Testis (tissue), 3 donors: ENCODE measurements around the gene MRPL19. TPM values are rescaled to one million over a fixed set of nuclear protein-coding genes. Genes with fewer than 3 reads are reported as not detected.

Experiments
- DNase-seq: peaks from one replicate; pipeline ENCODE4 v3.0.0-alpha.2; 2019
- H3K27ac ChIP-seq, 2 donors: fragments of 200-600 bp; sonication (generic); one replicate each; pipeline ENCODE4 v1.5.1; 2019
- H3K27me3 ChIP-seq: fragments of 200-600 bp; sonication (generic); one replicate; pipeline ENCODE4 v1.5.1; 2019
- H3K36me3 ChIP-seq: fragments of 200-600 bp; sonication (generic); one replicate; pipeline ENCODE4 v1.5.1; 2017; ENCODE audit warnings: low read depth; ENCODE audit errors: missing control alignments
- H3K4me1 ChIP-seq: fragments of 200-600 bp; sonication (generic); one replicate; pipeline ENCODE4 v1.5.1; 2019
- H3K4me3 ChIP-seq, 2 donors: fragments of 200-600 bp; sonication (generic); one replicate each; pipeline ENCODE4 v1.5.1; 2017 to 2019
- H3K9me3 ChIP-seq: fragments of 200-600 bp; sonication (generic); one replicate; pipeline ENCODE4 v1.5.1; 2017
- POLR2A ChIP-seq: fragments of 450-650 bp; IDR thresholded peaks from one replicate; pipeline ENCODE4 v1.6.1; 2017; ENCODE audit warnings: antibody characterized with exemption, mild to moderate bottlenecking, moderate library complexity
- WGBS, 2 donors: methylation state at CpG; one replicate each; pipeline ENCODE4 v1.1.5; 2018; 5-methylcytosine and 5-hydroxymethylcytosine counted together
- intact Hi-C: fragments of 100-400 bp; cut with DNase I; formaldehyde crosslinking; loops from one replicate; pipeline ENCODE4 v1.15.1; 2023; ENCODE audit warnings: low total_unique reads
- polyA plus RNA-seq: library from polyadenylated mRNA; stranded (reverse); fragments of 350-450 nt; fragmentation: Illumina TruSeq; extraction: RNeasy Lipid Tissue Mini Kit (QIAGEN cat#74804); gene quantifications from one replicate; pipeline ENCODE4 v1.2.3, GENCODE V29; 2014; ENCODE audit warnings: low read depth, low replicate concordance; ENCODE audit not compliant: insufficient read depth
- total RNA-seq, 2 donors: library from RNA; depleted of rRNA; stranded (reverse); fragments of >200 nt; gene quantifications; one replicate each; pipeline ENCODE4 v1.2.3, GENCODE V29; 2016
- TF ChIP-seq, protein P1 (sequence below), 3 experiments: fragments of 450-650 bp in 2 of 3; fragments of 200-600 bp in 1 of 3; sonication (generic) in 1 of 3; IDR thresholded peaks; one replicate each; pipeline ENCODE4 v1.5.1; 2016 to 2019; ENCODE audit warnings: antibody characterized with exemption in 3 of 3, mild to moderate bottlenecking in 2 of 3, moderate library complexity in 1 of 3

The MRPL19 gene
- total and polyA plus RNA-seq, 3 donors from 2014 or later: 27.3 to 36.2 (median 27.9) TPM

DNA sequence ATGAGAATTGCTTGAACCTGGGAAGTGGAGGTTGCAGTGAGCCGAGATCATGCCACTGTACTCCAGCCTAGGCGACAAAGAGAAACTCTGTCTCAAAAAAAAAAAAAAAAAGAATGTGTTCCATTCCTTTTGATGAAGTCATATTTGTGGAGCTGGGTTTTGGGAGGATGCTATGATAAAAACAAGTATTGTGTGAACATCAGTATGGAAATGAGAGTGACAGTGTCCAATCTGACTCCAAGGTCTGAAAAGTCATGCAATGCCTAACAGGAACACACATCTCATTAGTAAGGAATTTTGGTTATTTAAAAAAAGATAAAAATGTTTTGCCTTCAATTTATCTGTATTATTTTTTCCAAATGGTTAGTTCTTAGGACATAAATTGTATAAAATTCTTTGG is 52.3 kb downstream of the MRPL19 start:
- no peaks in the 10 kb centered on the region for H3K27me3 ChIP-seq
- intact Hi-C loops: no loop called here
- TF ChIP-seq, protein P1, sequence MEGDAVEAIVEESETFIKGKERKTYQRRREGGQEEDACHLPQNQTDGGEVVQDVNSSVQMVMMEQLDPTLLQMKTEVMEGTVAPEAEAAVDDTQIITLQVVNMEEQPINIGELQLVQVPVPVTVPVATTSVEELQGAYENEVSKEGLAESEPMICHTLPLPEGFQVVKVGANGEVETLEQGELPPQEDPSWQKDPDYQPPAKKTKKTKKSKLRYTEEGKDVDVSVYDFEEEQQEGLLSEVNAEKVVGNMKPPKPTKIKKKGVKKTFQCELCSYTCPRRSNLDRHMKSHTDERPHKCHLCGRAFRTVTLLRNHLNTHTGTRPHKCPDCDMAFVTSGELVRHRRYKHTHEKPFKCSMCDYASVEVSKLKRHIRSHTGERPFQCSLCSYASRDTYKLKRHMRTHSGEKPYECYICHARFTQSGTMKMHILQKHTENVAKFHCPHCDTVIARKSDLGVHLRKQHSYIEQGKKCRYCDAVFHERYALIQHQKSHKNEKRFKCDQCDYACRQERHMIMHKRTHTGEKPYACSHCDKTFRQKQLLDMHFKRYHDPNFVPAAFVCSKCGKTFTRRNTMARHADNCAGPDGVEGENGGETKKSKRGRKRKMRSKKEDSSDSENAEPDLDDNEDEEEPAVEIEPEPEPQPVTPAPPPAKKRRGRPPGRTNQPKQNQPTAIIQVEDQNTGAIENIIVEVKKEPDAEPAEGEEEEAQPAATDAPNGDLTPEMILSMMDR (IDR thresholded peaks at IDR 0.05): no peak
- no peak for TF ChIP-seq POLR2A
- no peaks in the 10 kb centered on the region for H3K4me1 ChIP-seq
- H3K9me3 ChIP-seq: no peaks in the 10 kb centered on the region
- H3K27ac ChIP-seq: no peak overlapping the region
- no peaks in the 10 kb centered on the region for H3K36me3 ChIP-seq
- H3K4me3 ChIP-seq: no peak overlapping the region
- DNase-seq: no peak
- 74 to 86% methylated on average over 2 of the region's 2 CpGs for WGBS, 2 donors

DNA sequence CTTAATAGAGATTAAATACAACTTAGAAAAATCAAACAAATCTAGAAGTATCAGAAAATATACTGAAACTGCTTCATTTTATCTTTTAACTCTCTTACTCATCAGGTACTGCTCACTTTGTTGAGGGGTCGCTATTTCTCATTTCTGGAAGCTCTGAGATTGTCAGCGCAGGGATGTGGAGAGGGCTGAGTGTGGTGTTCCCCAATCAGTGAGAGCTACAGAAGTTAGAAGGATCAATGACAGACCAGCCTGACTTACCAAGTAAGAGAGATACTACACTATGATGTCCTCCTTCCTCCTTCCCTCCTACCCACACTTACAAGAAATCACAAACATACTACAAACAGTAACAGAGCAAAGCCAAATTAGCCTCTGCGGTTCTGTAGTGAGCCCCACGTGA is 56.0 kb downstream of the MRPL19 start:
- H3K27me3 ChIP-seq: no peaks in the 10 kb centered on the region
- no peaks in the 10 kb centered on the region for H3K4me1 ChIP-seq
- no peaks in the 10 kb centered on the region for H3K9me3 ChIP-seq
- no peaks in the 10 kb centered on the region for H3K36me3 ChIP-seq
- 91 to 93% methylated on average over 4 of the region's 4 CpGs for WGBS, 2 donors
- H3K27ac ChIP-seq: no peak overlapping the region
- DNase-seq: no peak
- H3K4me3 ChIP-seq: no peak overlapping the region
- TF ChIP-seq, protein P1 (IDR thresholded peaks at IDR 0.05): no peak
- TF ChIP-seq POLR2A: no peak
- intact Hi-C loops: no loop called here

DNA sequence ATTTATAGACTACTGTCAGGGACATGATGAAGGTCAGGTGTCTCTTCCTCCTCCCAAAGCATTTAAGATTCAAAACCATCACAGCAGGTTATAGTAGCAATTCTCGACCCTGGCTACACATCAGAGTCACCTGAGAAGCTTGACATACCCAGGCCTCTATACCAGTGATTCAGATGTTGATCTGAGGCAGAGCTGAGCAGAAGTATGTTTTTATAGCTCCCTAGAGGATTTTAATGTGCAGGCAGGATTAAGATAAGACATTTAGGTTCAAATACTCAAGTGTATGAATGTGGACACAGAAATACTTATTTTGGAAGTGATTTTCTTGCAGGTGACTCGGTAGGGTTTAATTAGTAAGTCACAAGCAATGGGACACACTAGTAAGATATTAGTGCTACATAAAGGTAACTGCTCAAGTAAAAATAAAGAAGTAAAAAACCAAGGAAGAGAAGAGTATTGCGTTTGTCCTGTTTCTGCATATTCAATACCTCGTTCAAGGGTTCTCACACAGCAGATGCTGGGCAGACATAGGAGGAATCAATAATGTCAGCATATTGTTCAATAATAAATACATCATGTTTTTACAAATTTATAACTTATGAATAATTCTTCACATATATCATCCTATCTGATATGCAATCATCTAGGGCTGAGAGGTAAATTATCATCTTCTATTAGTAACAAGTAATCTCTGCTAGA is 57.2 kb downstream of the MRPL19 start:
- WGBS, 2 donors: 88 to 92% methylated on average over 4 of the region's 4 CpGs
- TF ChIP-seq, protein P1 (IDR thresholded peaks at IDR 0.05): no peak
- no peak for TF ChIP-seq POLR2A
- Histone ChIP-seq H3K27me3 (no peaks in the 10 kb centered on the region), H3K36me3 (no peaks in the 10 kb centered on the region), H3K9me3 (no peaks in the 10 kb centered on the region), H3K4me1 (no peaks in the 10 kb centered on the region), H3K27ac (no peak overlapping the region), H3K4me3 (no peak overlapping the region)
- no peak for DNase-seq
- intact Hi-C loops: no loop called here

DNA sequence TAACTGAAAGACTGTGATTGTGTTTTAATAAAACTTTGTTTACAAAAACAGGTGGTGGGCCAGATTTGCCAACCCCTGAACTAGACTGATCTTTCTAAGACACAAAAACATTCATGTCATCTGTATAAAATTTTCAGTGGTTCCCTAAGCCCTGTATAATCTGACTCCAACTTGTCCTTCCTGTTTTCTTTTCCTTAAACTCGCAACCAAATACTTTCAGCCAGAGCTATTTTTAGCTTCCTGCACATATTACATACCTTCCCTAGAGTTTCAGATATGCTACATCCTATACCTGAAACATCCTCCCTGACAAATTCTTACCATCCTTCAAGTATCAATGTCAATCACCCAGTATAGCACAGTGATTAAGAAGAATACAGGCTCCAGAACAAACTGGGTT is 59.3 kb downstream of the MRPL19 start:
- Histone ChIP-seq H3K27me3 (no peaks in the 10 kb centered on the region), H3K4me3 (no peak overlapping the region), H3K27ac (no peak overlapping the region), H3K9me3 (no peaks in the 10 kb centered on the region), H3K4me1 (peaks cover 6% of the 10 kb centered on the region), H3K36me3 (no peaks in the 10 kb centered on the region)
- TF ChIP-seq, protein P1 (IDR thresholded peaks at IDR 0.05): no peak
- no peak for TF ChIP-seq POLR2A
- WGBS, 2 donors: 55 to 61% methylated on average over 1 of the region's 1 CpG
- no peak for DNase-seq
- intact Hi-C loops: no loop called here

DNA sequence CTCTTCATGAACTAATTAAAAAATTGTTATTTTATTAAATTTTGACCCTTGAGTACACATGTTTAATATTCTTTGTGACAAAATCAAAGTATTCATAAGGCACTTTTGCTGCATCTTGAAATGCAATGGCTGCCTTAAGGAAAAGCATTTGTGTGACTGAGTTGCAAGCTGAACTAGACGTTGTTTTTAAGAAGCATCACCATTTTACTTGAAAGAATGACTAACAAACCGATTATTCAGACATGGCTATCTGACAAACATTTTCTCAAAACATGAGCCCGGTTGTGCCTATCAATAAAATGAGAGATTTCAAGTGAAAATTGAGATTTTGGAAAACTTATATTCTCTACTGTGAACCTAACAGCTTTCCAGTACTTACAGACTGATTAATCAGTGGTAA is 61.3 kb downstream of the MRPL19 start:
- no peaks in the 10 kb centered on the region for H3K27me3 ChIP-seq
- WGBS, 2 donors: 79 to 92% methylated on average over 3 of the region's 3 CpGs
- no peak for DNase-seq
- peaks cover 6% of the 10 kb centered on the region for H3K4me1 ChIP-seq
- H3K36me3 ChIP-seq: no peaks in the 10 kb centered on the region
- intact Hi-C loops: no loop called here
- H3K4me3 ChIP-seq: no peak overlapping the region
- TF ChIP-seq, protein P1 (IDR thresholded peaks at IDR 0.05): no peak
- TF ChIP-seq POLR2A: no peak
- H3K27ac ChIP-seq: no peak overlapping the region
- H3K9me3 ChIP-seq: no peaks in the 10 kb centered on the region
